Duodenal mucosa (tissue), 2 donors: ENCODE results near the gene OR10G8.

Source experiments
- H3K27ac ChIP-seq: one replicate; pipeline ENCODE4 v1.7.0; 2013; ENCODE audit warnings: low read depth, low read length
- H3K27me3 ChIP-seq, 2 donors: one replicate each; pipeline ENCODE4 v1.7.0; 2013; ENCODE audit warnings: low read length in 2 of 2, control low read depth in 1 of 2; ENCODE audit not compliant: insufficient read depth in 2 of 2, control insufficient read depth in 1 of 2
- H3K36me3 ChIP-seq, 2 donors: one replicate each; pipeline ENCODE4 v1.7.0; 2013; ENCODE audit warnings: low read length in 2 of 2, control low read depth in 1 of 2; ENCODE audit not compliant: insufficient read depth in 2 of 2, control insufficient read depth in 1 of 2
- H3K4me1 ChIP-seq, 2 donors: one replicate each; pipeline ENCODE4 v1.7.0; 2013; ENCODE audit warnings: low read length in 2 of 2, control low read depth in 1 of 2; ENCODE audit not compliant: insufficient read depth in 2 of 2, control insufficient read depth in 1 of 2
- H3K4me3 ChIP-seq, 2 donors: one replicate each; pipeline ENCODE4 v1.7.0; 2013; ENCODE audit warnings: low read length in 2 of 2, low read depth in 1 of 2
- H3K9ac ChIP-seq, 2 donors: one replicate each; pipeline ENCODE4 v1.7.0; 2013; ENCODE audit warnings: low read length in 2 of 2, low read depth in 1 of 2
- H3K9me3 ChIP-seq, 2 donors: one replicate each; pipeline ENCODE4 v1.7.0; 2013; ENCODE audit warnings: low read length in 2 of 2, control low read depth in 1 of 2; ENCODE audit not compliant: control insufficient read depth in 1 of 2

Gene OR10G8

DNA sequence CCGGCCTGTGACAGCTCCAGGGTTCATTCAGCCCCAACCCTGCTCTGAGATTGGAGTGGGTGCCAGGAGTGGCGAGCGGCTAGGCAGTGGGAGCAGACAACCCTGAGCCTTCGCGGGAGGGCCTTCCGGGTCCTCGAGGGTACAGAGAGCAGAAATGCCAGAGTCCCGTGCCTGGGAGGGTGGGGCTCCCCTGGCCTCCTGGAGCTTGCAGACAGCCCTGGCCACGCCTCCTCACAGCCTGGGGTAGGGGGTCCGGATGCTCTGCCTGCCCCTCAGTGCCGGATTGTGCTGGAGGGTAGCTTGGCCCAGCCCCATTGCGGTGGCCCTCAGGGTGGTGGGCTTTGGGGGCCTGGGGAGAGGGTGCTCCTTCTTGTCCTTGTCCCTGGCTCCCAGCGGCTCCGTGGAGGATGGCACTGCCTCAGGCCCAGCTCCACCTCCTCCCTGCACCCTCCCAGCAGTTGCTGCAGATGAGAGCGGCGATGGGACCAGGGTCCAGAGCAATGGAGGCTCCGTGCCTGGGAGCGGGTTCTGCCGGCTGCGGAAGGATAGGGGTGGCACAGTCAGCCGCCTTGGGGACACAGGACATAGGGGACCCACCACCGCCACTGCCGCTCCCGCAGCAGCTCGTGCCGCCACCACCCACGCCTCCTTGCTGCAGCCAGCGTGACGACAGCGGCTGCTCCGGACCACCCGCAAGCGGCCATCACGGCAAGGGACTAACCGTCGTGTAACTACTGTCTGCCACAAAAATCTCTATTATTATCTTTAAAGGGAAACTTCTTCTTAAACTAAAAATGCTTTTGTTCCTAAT, 49.4 kb downstream of the OR10G8 start:
- Histone ChIP-seq H3K4me3 (peak overlapping the region; percentile 66 to 80), H3K9ac (peak overlapping the region; percentile 38 to 39), H3K36me3 (no peaks in the 10 kb centered on the region), H3K9me3 (no peaks in the 10 kb centered on the region), H3K27ac (no peak overlapping the region), H3K27me3 (no peaks in the 10 kb centered on the region), H3K4me1 (peaks cover 10 to 12% of the 10 kb centered on the region in 2 donors)

DNA sequence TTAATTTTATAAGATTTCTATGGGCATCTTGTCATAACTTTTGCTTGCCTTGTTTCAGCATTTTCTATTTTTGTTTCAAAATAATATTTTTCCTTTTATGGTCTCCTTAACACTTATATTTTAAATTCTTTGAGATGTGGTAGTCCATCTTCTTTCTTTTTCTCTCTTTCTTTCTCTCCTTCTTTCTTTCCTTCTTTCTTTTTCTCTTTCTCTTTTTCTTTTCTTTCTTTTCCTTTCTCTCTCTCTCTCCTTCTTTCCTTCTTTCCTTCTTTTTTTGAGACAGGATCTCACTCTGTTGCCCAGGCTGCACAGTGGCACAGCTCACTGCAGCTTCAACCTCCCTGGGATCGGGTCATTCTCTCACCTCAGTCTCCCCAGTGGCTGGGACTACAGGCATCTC, 50.7 kb downstream of the OR10G8 start:
- Histone ChIP-seq H3K27ac (no peak overlapping the region), H3K4me3 (no peak overlapping the region), H3K4me1 (peaks cover 10 to 12% of the 10 kb centered on the region in 2 donors), H3K9me3 (no peaks in the 10 kb centered on the region), H3K9ac (no peak overlapping the region), H3K36me3 (no peaks in the 10 kb centered on the region), H3K27me3 (no peaks in the 10 kb centered on the region)

DNA sequence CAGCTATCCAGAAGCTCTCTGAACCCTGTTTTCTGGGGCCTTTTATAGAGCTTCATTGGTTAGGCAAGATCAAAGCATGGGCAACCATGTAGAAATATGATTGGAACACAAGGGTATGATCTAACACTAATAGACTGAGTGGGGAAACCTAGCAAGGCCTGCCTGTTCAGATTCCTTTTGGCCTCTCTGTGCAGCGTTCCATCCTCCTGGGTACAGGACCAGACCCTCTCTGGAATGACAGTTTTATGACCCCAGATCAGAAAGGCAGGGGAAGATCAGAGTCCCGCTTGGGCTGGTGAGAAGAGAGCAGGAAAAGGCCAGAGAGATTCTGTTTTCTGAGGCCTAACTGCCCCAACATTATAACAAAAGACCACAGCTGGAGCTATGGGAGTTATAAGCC, 52.0 kb downstream of the OR10G8 start:
- Histone ChIP-seq H3K4me3 (no peak overlapping the region), H3K27ac (no peak overlapping the region), H3K36me3 (no peaks in the 10 kb centered on the region), H3K9ac (no peak overlapping the region), H3K27me3 (no peaks in the 10 kb centered on the region), H3K4me1 (peaks cover 10 to 12% of the 10 kb centered on the region in 2 donors), H3K9me3 (no peaks in the 10 kb centered on the region)

DNA sequence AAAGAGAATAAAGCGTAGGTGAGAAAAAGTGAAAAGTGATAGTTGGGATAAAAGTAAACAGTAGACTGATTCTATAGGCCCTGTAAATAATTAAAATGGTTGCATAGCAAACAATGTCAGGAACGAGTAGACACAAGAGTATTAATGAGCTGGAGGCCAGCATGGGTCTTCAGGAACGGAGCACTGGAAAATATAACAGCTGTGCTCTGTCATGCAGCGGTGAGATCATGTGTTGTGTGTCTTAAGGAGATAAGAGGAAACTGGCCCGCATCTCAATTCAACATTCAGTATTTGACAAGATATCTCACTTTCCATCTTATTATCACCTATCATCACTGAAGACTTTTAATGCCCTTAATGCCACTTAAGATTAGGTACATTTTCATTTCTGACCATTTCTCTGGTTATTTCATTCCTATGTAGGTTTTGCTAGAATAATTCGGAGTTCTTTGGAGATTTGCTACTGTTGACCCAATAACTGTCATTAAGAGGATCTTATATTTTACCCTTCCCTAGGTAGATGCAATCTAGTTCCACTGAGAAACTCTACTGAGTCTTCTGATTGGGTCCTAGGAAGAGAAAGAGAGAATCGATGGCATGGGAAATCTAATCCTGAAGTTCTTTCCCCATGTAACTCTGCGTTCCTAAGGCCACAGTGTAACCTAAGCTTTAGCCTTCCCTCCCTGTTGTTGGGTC, 53.2 kb downstream of the OR10G8 start:
- Histone ChIP-seq H3K9ac (no peak overlapping the region), H3K4me1 (peaks cover 10 to 12% of the 10 kb centered on the region in 2 donors), H3K27ac (no peak overlapping the region), H3K36me3 (no peaks in the 10 kb centered on the region), H3K4me3 (no peak overlapping the region), H3K27me3 (no peaks in the 10 kb centered on the region), H3K9me3 (no peaks in the 10 kb centered on the region)
